Measurements from ENCODE around the gene PAPSS1. TPM values are rescaled to one million over a fixed set of nuclear protein-coding genes. Genes with fewer than 3 reads are reported as not detected.

PAPSS1 gene
- polyA plus RNA-seq, 1 donor from 2014 or later = 216 TPM

DNA sequence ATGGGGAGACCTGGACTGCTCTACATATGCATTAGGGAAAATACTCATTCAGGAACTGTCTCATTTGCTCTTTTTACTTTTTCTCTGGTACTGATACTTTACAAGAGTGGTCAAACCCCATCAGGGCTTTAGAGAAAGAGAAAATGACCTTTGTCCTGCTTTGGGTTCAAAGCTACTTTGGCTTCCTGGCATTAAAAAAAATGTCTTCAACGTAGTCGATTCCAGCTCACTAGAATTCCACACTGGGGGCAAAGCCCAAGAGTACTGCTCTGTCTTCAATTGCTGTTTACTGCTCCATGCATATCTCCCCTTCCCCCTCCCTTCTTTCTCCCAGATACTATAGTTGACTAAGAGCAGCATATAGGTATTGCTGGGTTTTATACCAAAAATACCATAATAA, 98.0 kb downstream of the PAPSS1 start:
- TF ChIP-seq, protein P1, sequence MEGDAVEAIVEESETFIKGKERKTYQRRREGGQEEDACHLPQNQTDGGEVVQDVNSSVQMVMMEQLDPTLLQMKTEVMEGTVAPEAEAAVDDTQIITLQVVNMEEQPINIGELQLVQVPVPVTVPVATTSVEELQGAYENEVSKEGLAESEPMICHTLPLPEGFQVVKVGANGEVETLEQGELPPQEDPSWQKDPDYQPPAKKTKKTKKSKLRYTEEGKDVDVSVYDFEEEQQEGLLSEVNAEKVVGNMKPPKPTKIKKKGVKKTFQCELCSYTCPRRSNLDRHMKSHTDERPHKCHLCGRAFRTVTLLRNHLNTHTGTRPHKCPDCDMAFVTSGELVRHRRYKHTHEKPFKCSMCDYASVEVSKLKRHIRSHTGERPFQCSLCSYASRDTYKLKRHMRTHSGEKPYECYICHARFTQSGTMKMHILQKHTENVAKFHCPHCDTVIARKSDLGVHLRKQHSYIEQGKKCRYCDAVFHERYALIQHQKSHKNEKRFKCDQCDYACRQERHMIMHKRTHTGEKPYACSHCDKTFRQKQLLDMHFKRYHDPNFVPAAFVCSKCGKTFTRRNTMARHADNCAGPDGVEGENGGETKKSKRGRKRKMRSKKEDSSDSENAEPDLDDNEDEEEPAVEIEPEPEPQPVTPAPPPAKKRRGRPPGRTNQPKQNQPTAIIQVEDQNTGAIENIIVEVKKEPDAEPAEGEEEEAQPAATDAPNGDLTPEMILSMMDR (IDR thresholded peaks at IDR 0.05; ENCODE audit: poor library complexity, severe bottlenecking) = no peak
- no peak for TF ChIP-seq EP300 (conservative IDR thresholded peaks at IDR 0.05; ENCODE audit: poor library complexity, severe bottlenecking)
- TF ChIP-seq POLR2AphosphoS5 (IDR thresholded peaks at IDR 0.05) = no peak
- TF ChIP-seq TAF1 (IDR thresholded peaks at IDR 0.05; ENCODE audit: low read depth) = no peak
- no peak for TF ChIP-seq RAD21 (conservative IDR thresholded peaks at IDR 0.05)
- no peak for TF ChIP-seq MXI1 (conservative IDR thresholded peaks at IDR 0.05; ENCODE audit: poor library complexity, severe bottlenecking)
- no peak for TF ChIP-seq SMC3 (conservative IDR thresholded peaks at IDR 0.05; ENCODE audit: poor library complexity)
- no peak for TF ChIP-seq EZH2 (IDR thresholded peaks at IDR 0.05; ENCODE audit: borderline replicate concordance, insufficient read depth, low read length, poor library complexity, severe bottlenecking)
- TF ChIP-seq, protein P2, sequence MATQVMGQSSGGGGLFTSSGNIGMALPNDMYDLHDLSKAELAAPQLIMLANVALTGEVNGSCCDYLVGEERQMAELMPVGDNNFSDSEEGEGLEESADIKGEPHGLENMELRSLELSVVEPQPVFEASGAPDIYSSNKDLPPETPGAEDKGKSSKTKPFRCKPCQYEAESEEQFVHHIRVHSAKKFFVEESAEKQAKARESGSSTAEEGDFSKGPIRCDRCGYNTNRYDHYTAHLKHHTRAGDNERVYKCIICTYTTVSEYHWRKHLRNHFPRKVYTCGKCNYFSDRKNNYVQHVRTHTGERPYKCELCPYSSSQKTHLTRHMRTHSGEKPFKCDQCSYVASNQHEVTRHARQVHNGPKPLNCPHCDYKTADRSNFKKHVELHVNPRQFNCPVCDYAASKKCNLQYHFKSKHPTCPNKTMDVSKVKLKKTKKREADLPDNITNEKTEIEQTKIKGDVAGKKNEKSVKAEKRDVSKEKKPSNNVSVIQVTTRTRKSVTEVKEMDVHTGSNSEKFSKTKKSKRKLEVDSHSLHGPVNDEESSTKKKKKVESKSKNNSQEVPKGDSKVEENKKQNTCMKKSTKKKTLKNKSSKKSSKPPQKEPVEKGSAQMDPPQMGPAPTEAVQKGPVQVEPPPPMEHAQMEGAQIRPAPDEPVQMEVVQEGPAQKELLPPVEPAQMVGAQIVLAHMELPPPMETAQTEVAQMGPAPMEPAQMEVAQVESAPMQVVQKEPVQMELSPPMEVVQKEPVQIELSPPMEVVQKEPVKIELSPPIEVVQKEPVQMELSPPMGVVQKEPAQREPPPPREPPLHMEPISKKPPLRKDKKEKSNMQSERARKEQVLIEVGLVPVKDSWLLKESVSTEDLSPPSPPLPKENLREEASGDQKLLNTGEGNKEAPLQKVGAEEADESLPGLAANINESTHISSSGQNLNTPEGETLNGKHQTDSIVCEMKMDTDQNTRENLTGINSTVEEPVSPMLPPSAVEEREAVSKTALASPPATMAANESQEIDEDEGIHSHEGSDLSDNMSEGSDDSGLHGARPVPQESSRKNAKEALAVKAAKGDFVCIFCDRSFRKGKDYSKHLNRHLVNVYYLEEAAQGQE (IDR thresholded peaks at IDR 0.05; ENCODE audit: borderline replicate concordance) = no peak

DNA sequence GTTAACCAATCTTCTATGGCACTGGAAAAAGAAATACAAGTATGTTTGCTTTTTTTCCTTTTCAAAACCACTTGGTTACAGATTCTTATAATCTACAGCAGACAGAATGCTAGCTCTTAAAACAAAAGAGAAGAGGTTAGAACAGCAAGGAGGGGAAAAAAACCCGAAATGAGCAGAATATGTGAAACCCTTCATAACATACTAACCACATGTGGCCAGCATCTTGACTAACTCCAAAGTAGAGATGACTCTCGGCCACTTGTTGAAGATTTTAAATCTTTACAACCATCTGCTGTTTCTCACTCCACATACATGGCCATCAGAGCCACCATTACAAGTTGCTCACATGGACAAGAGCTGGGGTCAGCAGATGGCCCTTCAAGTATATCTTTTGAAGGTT, 100.3 kb downstream of the PAPSS1 start:
- H3K4me2 ChIP-seq (ENCODE audit: low read length) = no peak overlapping the region
- no peaks in the 10 kb centered on the region for H3F3A ChIP-seq (ENCODE audit: insufficient read depth, low read length, poor library complexity, severe bottlenecking)
- no peaks in the 10 kb centered on the region for H3K36me3 ChIP-seq (ENCODE audit: insufficient read depth, low read length)
- H4K20me1 ChIP-seq (ENCODE audit: insufficient read depth) = no peaks in the 10 kb centered on the region
- TF ChIP-seq, protein P2 (IDR thresholded peaks at IDR 0.05; ENCODE audit: borderline replicate concordance) = no peak
- TF ChIP-seq RAD21 (conservative IDR thresholded peaks at IDR 0.05) (no peak), SMC3 (conservative IDR thresholded peaks at IDR 0.05; ENCODE audit: poor library complexity) (no peak), MXI1 (conservative IDR thresholded peaks at IDR 0.05; ENCODE audit: poor library complexity, severe bottlenecking) (no peak)
- TF ChIP-seq, protein P1 (IDR thresholded peaks at IDR 0.05; ENCODE audit: poor library complexity, severe bottlenecking) = no peak
- H3K9me2 ChIP-seq (ENCODE audit: insufficient read depth, low read length) = no peaks in the 10 kb centered on the region
- no peak overlapping the region for H3K4me3 ChIP-seq (ENCODE audit: low read length)
- no peak overlapping the region for H3K27ac ChIP-seq (ENCODE audit: low read length)
- no peak overlapping the region for H3K9ac ChIP-seq (ENCODE audit: low read length)
- no peak overlapping the region for H2AFZ ChIP-seq (ENCODE audit: low read depth, low read length)
- H3K27me3 ChIP-seq (ENCODE audit: insufficient read depth, low read depth, low read length) = no peaks in the 10 kb centered on the region
- no peaks in the 10 kb centered on the region for H3K9me3 ChIP-seq (ENCODE audit: low read length)
- no peaks in the 10 kb centered on the region for H3K79me2 ChIP-seq (replicated peaks; ENCODE audit: insufficient read depth, low read length)

More for the DNA sequence above, 98.0 kb downstream of the PAPSS1 start:
- Histone ChIP-seq H3F3A (ENCODE audit: insufficient read depth, low read length, poor library complexity, severe bottlenecking) (no peaks in the 10 kb centered on the region), H3K79me2 (replicated peaks; ENCODE audit: insufficient read depth, low read length) (no peaks in the 10 kb centered on the region), H3K4me2 (ENCODE audit: low read length) (no peak overlapping the region), H3K9ac (ENCODE audit: low read length) (no peak overlapping the region), H2AFZ (ENCODE audit: low read depth, low read length) (no peak overlapping the region), H3K9me2 (ENCODE audit: insufficient read depth, low read length) (no peaks in the 10 kb centered on the region), H3K36me3 (ENCODE audit: insufficient read depth, low read length) (no peaks in the 10 kb centered on the region), H3K27ac (ENCODE audit: low read length) (no peak overlapping the region), H3K27me3 (ENCODE audit: insufficient read depth, low read depth, low read length) (no peaks in the 10 kb centered on the region), H4K20me1 (ENCODE audit: insufficient read depth) (no peaks in the 10 kb centered on the region), H3K9me3 (ENCODE audit: low read length) (no peaks in the 10 kb centered on the region), H3K4me3 (ENCODE audit: low read length) (no peak overlapping the region)

Data from neural cell (in vitro differentiated cells).